Liver (tissue), 3 donors: ENCODE results near the gene THEMIS2.

Source experiments
- CTCF ChIP-seq: fragments of 150-350 bp; IDR thresholded peaks from 2 replicates; pipeline ENCODE4 v1.5.1; 2017; ENCODE audit warnings: improper control_type of control experiment, low read depth, low read length; ENCODE audit not compliant: missing input control
- EGR1 ChIP-seq, 2 donors: IDR thresholded peaks; 2 replicates each; pipeline ENCODE4 v1.6.1; 2016 to 2018; ENCODE audit warnings: antibody characterized with exemption in 2 of 2, low read depth in 2 of 2
- YY1 ChIP-seq: IDR thresholded peaks from 2 replicates; pipeline ENCODE4 v1.6.1; 2016; ENCODE audit warnings: antibody characterized with exemption, mild to moderate bottlenecking
- donor health status: healthy.
- donor health status: healthy.

GRCh38 chr1:27824411-27824810 is 47.9 kb upstream of the THEMIS2 start:
- TF ChIP-seq CTCF = no peak
- TF ChIP-seq EGR1 (IDR thresholded peaks at IDR 0.05; ENCODE audit: low read depth in 2 of 2) = no peak
- TF ChIP-seq YY1 = no peak
